WERI-Rb-1 (cell line): Measurements from ENCODE around the gene PRPF6.

ENCODE experiments used
- DNase-seq: peaks from one replicate; pipeline ENCODE4 v3.0.0-alpha.2; 2020
- H3K27ac ChIP-seq: fragments of 250-450 bp; sonication (Bioruptor Pico); 2 replicates; pipeline ENCODE4 v1.5.1; 2020; ENCODE audit warnings: mild to moderate bottlenecking, moderate library complexity
- H3K27me3 ChIP-seq: fragments of 250-450 bp; sonication (Bioruptor Pico); 2 replicates; pipeline ENCODE4 v1.5.1; 2021; ENCODE audit warnings: mild to moderate bottlenecking, low read depth, moderate library complexity; ENCODE audit not compliant: insufficient read depth, severe bottlenecking
- H3K36me3 ChIP-seq: fragments of 250-450 bp; sonication (Bioruptor Pico); 2 replicates; pipeline ENCODE4 v1.5.1; 2020; ENCODE audit warnings: mild to moderate bottlenecking, moderate library complexity
- H3K4me3 ChIP-seq: 2 replicates; pipeline ENCODE4 v1.5.1; 2011; ENCODE audit warnings: low read depth, mild to moderate bottlenecking, control low read depth, low read length
- H3K9me3 ChIP-seq: fragments of 250-450 bp; sonication (Bioruptor Pico); 2 replicates; pipeline ENCODE4 v1.5.1; 2021; ENCODE audit warnings: mild to moderate bottlenecking, moderate library complexity; ENCODE audit not compliant: severe bottlenecking
- TF ChIP-seq, protein P1 (sequence below): IDR thresholded peaks from 2 replicates; pipeline ENCODE4 v1.5.1; 2011; ENCODE audit warnings: low read depth, mild to moderate bottlenecking, control low read depth, inconsistent platforms, low read length

PRPF6 gene

GRCh38 chr20:64022671-64023360, 41.9 kb downstream of the PRPF6 start:
- TF ChIP-seq, protein P1, sequence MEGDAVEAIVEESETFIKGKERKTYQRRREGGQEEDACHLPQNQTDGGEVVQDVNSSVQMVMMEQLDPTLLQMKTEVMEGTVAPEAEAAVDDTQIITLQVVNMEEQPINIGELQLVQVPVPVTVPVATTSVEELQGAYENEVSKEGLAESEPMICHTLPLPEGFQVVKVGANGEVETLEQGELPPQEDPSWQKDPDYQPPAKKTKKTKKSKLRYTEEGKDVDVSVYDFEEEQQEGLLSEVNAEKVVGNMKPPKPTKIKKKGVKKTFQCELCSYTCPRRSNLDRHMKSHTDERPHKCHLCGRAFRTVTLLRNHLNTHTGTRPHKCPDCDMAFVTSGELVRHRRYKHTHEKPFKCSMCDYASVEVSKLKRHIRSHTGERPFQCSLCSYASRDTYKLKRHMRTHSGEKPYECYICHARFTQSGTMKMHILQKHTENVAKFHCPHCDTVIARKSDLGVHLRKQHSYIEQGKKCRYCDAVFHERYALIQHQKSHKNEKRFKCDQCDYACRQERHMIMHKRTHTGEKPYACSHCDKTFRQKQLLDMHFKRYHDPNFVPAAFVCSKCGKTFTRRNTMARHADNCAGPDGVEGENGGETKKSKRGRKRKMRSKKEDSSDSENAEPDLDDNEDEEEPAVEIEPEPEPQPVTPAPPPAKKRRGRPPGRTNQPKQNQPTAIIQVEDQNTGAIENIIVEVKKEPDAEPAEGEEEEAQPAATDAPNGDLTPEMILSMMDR = no peak
- H3K9me3 ChIP-seq = no peaks in the 10 kb centered on the region
- no peaks in the 10 kb centered on the region for H3K27me3 ChIP-seq
- H3K36me3 ChIP-seq = peaks cover 9% of the 10 kb centered on the region
- no peak for DNase-seq
- no peak overlapping the region for H3K4me3 ChIP-seq
- H3K27ac ChIP-seq = no peak overlapping the region

GRCh38 chr20:64023361-64024140, 42.6 kb downstream of the PRPF6 start:
- Histone ChIP-seq H3K27me3 (no peaks in the 10 kb centered on the region), H3K27ac (no peak overlapping the region), H3K9me3 (no peaks in the 10 kb centered on the region), H3K36me3 (peaks cover 9% of the 10 kb centered on the region), H3K4me3 (no peak overlapping the region)
- no peak for DNase-seq
- TF ChIP-seq, protein P1 = no peak

DNA sequence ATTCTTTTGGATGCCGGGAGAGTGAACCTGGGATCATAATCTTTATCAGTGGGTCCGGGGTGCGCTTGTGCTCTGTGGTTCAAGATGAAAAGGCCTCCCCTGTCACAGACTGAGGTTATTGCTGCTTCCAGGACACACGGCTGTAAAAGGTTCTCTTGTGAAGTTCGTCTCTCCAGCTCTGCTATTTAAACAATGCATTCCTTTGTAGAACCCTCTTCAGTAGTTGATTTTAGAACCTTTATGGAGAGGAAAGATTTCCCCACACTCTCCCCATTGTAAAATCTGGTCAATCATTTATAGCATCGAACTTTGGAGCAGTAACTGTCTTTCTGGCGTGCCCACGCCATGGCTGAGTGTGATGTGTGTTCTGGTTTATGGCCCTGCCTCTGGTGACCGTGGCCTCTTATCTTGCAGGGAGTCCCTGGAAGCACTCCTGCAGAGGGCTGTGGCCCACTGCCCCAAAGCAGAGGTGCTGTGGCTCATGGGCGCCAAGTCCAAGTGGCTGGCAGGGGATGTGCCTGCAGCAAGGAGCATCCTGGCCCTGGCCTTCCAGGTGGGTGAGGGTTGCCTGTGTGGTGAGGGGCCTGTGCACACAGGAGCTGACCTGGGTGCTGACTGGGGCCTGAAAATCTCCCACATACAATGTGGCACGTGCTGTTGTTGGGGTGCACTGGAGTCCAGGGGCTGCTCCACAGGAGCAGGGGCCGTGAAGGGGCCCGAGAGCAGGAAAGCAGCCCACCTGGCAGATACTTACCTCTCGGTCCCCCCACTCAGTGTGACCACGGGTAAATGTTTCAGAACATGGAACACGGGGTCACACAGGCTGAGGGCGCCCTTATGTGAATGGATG, 43.4 kb downstream of the PRPF6 start:
- TF ChIP-seq, protein P1 = no peak
- no peak overlapping the region for H3K27ac ChIP-seq
- H3K9me3 ChIP-seq = no peaks in the 10 kb centered on the region
- H3K4me3 ChIP-seq = no peak overlapping the region
- H3K36me3 ChIP-seq = peaks cover 9% of the 10 kb centered on the region
- DNase-seq = no peak
- H3K27me3 ChIP-seq = no peaks in the 10 kb centered on the region

- TF ChIP-seq, protein P1 = no peak
- DNase-seq = no peak
- Histone ChIP-seq H3K27ac (no peak overlapping the region), H3K27me3 (no peaks in the 10 kb centered on the region), H3K4me3 (no peak overlapping the region), H3K36me3 (peaks cover 9% of the 10 kb centered on the region), H3K9me3 (no peaks in the 10 kb centered on the region)
These were observed 44.3 kb downstream of the PRPF6 start for GRCh38 chr20:64025101-64025825.

DNA sequence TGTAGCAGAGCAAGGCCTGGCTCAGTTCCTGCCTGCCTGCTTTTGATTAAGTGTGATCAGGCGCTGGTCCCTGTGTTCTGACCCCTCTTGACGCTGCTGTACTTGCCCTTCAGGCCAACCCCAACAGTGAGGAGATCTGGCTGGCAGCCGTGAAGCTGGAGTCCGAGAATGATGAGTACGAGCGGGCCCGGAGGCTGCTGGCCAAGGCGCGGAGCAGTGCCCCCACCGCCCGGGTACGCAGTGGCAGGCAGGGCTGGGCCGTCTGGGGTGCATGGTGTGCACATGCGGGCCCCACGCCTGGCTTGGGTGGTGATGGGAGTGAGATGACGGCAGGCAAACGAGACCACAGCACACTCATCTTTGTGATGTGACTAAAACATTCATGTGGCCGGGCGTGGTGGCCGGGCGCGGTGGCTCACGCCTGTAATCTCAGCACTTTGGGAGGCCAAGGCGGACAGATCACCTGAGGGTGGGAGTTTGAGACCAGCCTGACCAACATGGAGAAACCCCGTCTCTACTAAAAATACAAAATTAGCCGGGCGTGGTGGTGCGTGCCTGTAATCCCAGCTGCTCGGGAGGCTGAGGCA, 45.0 kb downstream of the PRPF6 start:
- H3K27me3 ChIP-seq = no peaks in the 10 kb centered on the region
- H3K27ac ChIP-seq = no peak overlapping the region
- no peak overlapping the region for H3K4me3 ChIP-seq
- DNase-seq = no peak
- TF ChIP-seq, protein P1 = no peak
- H3K9me3 ChIP-seq = no peaks in the 10 kb centered on the region
- H3K36me3 ChIP-seq = peaks cover 9% of the 10 kb centered on the region
